Activated CD4-positive, alpha-beta T cell treated with anti-CD3 and anti-CD28 coated beads for 24 hours (primary cell): Measurements from ENCODE around the gene OGA.

Experiments used
- DNase-seq, 2 donors: peaks; one replicate each; pipeline ENCODE4 v3.0.0-alpha.2; 2020; ENCODE audit warnings: low read depth in 2 of 2

The OGA gene

DNA sequence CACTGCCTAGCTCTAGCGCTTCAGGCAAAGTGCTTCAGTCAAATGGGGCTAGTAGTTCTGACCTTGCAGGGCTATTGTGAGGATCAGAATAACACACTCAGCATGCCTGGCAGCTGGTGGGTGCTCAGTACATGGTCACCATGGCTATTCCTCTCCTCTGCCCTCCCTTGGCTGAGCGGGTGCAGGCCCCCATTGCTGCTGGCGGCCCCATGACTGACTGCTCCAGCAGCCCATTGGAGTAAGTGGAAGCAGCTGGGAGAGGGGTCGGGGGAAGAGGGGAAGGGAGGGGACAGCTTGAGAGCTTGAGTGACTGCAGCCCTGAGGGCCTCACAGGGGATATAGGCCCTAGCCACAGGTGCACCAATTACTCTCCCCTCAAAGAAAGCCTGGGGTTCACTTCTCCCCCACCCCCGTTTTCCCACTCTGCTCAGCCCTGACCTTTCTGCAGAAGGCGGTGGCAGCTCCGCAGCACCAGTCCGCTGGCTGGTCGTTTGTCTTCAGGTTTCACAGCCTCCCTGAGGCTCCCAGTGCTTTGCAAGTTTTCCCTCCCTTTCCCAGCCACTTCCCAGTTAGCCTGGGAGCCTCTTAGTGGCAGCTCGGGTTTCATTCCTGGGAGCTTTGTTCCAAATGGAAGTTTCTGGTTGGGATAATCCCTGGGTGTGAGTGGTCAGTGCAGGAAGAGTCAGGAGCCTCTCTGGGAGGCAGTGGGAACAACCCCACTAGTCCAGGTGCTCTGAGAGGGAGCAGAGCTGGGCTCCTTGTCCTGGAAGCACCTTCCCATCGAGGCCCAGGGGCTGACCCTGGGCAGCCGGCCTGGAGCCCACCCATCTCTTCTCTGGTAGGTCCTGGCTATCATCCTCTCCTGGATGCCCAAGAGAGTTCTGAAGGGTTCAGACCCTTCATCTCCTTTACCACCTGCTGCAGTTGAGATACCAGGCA lies 58.7 kb downstream of the OGA start:
- no peak for DNase-seq

- DNase-seq = no peak
These were observed 59.4 kb downstream of the OGA start for GRCh38 chr10:101758858-101759257.

DNA sequence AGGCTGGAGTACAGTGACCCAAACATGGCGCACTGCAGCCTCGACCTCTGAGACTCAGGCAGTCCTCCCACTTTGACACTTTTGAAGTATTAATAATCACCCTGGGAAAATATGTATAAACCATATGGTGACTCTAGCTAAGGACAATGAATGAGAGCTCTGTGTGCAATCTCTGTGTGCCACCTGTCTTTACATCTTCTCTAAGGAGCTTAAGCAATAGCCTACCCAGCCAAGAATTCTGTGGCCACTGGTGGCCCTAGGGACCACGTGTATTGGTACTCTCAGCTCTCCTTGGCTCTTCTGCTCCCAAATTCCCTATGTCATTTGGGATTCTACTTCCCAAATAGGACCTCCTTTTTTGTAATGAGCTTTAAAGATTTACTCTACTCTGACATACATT lies 66.0 kb downstream of the OGA start:
- DNase-seq = no peak

- DNase-seq = no peak
These were observed 68.9 kb downstream of the OGA start for GRCh38 chr10:101749047-101750016.

DNA sequence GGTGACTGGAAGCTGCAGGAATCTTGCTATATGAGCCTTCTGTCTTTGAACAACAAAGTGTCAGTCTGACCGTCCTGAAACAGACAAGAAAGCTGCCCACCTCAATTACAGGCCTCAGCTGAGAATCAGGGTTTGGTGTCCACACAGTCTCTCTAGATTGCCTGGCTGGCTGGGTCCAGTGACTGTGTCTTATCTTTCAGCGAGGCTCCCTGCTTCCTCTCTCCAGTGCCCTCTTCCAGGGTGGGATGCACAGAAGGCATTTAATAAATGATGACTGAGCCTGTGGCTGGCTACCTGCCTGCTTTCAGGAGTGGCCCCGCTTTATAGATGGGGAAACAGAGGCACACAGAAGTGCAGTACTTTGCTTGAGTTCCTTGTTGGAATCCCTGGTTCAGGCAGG lies 69.7 kb downstream of the OGA start:
- no peak for DNase-seq

DNA sequence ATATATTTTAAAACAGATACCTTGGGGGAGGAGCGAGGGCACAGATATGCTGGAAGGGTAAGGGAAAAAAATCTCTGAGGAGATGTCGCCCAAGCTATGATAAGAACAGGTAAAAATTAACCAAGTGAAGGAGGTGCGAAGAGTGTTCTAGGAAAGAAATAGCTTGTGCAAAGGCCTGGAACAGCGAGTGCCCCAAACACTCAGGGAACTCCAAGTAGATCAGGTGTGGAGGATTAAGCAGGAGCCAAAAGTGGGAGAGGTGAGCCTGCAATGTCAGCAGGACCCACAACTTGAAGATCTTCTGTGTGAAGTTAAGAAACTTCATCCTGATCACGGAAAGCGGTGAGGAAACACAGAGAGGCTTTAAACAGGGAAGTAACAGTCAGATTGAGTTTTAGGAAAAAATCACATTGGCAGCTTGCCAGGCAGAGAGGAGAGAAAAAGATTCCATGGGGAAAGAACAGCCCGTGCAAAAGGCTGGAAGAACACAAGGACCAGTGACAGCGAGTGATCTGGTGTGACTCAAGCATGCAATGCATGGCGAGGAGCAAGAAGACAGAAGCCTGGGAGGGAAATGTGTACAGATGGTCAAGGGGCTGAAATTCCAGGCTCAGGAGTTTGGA lies 73.1 kb downstream of the OGA start:
- DNase-seq = no peak

GRCh38 chr10:101744267-101744666 lies 74.0 kb downstream of the OGA start:
- DNase-seq = no peak

DNA sequence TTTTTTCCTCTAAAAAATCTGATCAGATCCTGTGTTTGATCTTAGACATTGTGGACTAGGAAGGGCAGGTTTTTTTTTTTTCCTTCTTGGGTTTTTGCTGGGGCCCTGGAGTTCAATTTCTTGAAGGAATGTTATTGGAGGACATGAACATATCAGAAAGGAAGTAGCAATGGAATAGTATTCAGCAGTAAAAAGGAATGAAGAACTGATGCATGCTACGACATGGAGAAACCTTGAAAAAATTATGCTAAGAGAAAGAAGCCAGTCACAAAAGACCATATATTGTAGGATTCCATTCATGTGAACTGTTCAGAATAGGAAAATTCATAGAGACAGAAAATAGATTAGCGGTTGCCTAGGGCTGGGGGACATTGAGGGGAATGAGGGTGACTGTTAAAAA lies 76.3 kb downstream of the OGA start:
- DNase-seq = no peak

DNA sequence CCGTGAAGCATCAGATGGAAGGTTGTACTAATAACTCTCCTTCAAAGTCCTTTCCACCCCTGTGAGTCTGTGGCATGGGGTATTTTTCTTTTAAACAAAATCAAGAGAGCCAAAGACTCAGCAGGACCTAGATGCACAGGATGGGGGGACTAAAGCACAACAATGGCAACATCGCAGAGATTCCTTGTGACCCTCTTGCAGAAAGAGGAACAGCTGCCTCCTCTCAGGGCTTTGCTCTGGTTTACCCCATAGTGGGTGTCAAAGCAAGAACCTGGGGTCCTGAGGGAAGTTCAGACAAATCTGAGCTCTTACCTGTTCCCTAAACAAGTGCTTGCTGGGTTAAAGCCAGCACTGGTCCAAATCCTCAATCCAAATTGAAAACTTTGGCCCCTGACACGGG lies 81.6 kb downstream of the OGA start:
- no peak for DNase-seq
